ENCODE measurements around the gene WDR90.

The WDR90 gene

GRCh38 chr16:692356-693108, 43.4 kb downstream of the WDR90 start:
- no peak for DNase-seq

GRCh38 chr16:693364-693763, 44.2 kb downstream of the WDR90 start:
- DNase-seq: no peak

GRCh38 chr16:693766-694165, 44.6 kb downstream of the WDR90 start:
- no peak for DNase-seq

DNA sequence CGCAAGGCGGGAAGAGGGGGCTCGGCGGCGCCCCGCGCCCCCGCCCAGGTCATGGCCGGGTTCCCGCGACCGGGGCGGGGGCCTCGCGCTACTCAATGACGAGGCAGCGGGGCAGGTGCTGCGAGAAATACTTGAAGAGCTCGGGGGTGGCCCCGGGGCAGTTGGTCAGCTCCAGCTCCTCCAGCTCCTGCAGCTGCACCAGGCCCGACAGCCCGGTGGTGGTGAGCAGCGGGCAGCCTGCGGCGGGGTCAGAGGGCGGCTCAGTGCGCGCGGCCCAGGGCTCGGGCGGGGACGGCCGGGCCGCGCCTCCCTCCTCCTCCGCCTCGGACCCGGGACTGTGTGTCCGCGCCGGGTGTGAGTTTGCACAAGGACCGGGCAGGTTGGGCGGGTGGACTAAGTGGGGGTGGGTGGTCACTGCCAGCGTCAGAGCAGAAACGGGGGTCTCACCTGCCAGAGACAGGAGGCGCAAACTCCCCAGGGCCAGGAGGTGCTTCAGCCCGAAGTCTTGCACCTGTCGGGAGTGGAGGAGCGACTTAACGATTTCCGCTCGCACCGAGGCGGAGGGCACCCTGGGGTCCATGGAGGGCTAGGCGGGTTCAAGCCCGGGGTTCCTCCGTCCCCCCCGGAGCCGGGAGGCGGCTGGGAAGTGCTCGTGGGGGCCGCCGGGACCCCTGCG, 45.2 kb downstream of the WDR90 start:
- no peak for DNase-seq

DNA sequence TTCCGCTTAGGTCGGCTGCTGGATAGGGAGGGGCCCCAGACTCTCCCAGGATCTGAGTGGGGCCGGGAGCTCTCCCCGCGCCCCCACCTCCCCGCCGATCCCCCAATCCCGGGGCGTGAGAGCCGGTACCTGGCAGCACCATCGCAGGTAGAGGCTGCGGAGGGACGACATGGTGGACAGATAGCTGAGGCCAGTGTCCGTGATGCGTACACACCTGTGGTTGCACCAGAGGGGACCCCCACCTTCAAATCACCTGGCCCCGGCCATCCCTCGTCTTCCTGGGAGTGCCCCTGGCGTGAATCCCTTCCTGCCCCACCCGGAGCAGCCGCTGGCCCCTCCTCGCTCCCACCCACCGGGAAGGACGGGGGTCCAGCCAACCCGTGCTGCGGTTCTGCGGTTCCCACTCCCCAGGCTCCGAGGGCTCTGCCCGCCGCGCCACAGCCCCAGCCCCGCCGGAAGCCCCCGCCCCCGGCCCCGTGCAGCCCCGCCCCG, 45.7 kb downstream of the WDR90 start:
- no peak for DNase-seq

GRCh38 chr16:695355-696089, 46.4 kb downstream of the WDR90 start:
- DNase-seq: peak in 1 of 3 donors; percentile 23

DNA sequence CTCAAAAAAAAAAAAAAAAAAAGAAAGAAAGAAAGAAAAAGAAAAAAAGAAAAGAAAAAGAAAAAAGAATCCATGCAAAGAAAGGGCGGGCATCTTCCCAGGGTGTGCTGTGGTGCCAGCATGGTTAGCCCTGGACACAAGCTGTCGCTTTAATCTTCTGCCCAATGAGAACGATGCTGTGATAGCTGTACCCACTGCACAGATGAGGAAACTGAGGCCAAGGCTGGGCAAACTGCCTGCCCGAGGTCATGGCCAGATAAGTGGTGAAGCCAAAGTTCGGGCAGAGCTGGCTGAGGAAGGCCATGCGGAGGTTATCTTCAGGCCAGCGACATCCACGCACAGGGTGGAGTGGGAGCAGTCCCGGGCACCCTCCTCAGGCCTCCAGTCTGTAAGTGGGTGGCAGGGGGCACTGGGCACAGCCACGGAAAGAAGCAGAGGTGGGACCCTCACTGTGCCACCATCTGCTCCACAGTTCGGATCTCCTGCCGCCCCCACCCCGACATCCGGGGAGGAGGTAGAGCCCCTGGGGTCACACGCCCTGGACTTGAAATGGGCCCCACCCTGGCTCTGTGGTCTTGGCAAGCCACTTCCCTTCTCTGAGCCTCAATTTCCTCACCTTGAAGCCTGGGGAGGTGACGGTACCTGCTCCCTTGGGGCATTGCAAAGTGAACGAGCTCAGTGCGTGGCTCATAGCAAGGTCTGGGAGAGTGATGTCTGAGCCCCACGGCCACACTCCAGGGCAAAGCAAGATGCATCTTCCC, 49.9 kb downstream of the WDR90 start:
- no peak for DNase-seq

DNA sequence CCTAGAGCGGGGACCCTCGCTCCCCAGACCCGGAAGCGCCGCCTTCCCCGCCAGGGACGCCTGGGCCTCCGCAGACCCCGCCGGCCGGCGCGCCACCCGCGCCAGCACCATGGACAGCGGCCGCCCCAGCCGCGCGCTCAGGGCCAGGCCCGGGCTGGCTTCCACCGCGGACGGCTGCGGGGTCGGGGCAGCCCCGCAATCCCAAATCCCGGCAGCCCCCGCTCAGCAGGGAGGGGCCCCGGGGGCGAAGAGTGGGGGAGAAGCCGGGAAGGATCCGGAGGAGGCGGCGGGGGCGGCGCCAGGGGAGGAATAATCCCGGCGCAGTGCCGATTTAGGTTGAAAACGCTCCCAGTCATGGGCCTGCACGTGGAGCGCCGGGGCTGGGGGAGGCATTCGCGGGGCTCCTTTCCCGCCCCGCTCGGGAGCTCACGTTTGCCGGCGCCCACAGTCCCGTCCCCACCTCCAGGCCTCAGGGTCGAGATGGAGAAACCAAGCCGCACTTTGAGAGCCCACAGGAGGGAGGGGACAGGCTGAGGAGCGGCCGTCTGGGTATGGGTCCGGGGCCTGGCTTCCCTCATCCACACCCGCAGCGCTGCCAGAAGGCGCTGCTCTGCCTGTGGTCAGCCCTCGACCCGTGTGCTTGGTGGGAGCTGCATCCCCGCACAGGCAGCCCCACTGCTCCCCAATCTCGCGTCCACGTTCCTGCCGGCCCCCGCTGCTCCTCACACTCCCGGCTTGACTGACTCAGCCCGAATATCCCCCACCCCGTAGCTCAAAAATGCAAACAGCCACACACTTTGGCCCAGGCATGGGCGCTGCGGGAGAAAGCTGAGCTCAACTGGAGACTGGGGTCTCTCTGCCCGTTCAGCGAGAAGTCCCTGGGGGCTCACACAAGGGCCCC, 51.8 kb downstream of the WDR90 start:
- DNase-seq: peak; percentile 25 to 65 (median 40)

GRCh38 chr16:702341-702740, 53.2 kb downstream of the WDR90 start:
- DNase-seq: no peak

DNA sequence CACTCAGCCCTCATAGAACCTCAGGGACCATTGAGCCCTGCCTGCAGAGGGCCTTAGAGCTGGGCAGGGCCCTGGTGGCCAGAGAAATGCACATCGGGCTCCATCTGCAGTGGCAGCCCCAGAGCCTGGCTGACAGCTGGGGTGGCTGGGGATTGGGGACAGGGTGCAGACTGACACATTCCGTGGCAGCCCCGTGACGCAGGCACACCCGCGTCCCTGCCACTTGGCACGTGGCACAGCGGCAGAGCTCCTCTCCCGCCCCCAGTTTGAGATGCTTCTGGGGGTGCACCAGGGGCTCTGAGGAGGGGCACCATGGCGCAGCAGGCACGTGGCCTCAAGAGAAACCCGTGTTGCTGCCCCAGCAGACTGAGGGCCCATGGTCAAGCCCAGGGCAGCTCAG, 54.2 kb downstream of the WDR90 start:
- DNase-seq: no peak

- no peak for DNase-seq
Measured at GRCh38 chr16:704047-704446, 54.9 kb downstream of the WDR90 start.

DNA sequence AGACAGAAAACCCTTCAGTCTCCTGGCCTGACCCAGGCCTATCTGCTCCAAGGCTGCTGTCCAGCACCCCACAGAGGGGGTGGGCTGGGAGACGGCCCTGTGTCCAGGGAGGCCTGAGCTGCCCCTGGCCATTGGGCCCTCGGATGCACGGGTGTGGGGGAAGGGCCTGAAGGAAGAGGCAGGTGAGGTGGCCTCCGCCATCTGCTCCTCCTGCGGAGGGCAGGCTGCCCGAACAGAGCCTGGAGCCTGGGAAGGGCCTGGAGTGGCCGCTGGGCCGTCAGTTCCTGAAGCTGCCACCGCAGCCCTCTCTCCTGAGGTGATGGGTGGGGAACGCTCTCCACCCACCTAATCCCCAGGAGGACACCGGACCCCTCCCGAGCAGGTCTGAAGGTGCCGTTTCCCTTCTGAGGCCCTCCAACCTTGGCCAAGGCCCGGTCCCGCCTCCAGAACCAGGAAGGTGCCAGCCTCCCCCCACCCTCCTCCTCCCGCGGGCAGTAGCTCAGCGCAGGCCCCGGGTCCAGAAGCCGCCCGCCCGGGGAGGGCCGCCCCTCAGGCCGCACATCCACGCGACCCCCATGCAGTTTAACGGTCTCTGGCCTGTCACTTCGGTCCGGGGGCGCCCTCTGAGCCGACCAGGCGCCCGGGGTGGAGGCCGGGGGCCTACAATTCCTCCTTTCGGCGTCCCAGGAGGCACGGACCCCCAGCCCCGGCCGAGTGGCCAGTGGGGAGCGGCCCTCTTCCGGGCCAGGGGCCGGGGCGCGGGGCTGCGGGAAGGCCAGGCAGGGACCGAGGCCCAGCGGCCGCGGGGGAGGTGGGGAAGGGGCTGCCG, 55.6 kb downstream of the WDR90 start:
- no peak for DNase-seq

GRCh38 chr16:705431-706188, 56.4 kb downstream of the WDR90 start, which contains the start of gene FBXL16:
Gene FBXL16 (minus strand): TSS chr16:705801. CDS start chr16:697405, 8,396 bp downstream.
- DNase-seq: peak in 2 of 3 donors; percentile 15 to 21

- DNase-seq: no peak
Measured at GRCh38 chr16:706189-707061, 57.3 kb downstream of the WDR90 start.

DNA sequence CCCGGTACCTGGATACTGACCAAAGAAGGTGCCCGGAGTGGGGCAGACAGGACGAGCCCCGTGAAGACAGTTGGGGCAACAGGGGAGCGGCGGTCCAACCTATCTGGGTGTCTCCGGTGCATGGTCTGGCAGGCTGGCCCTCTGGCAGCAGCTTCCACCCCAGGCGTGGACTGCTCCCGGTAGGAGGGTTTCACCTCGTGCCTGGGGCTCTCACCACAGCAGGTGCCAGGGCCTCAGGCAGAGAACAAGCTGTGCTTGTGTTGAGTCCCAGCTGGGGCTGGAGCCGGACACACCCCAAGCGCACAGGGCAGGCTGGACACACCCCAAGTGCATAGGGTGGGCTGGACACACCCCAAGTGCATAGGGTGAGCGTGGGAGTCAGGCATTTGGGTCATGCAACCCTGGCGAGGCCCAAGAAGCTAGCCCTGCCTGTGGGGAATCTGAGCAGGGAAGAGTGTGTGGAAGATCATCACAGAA, 57.9 kb downstream of the WDR90 start:
- DNase-seq: peak in 1 of 3 donors; percentile 16

- peak in 1 of 3 donors; percentile 14 for DNase-seq
Measured at GRCh38 chr16:708019-708418, 58.9 kb downstream of the WDR90 start.

DNA sequence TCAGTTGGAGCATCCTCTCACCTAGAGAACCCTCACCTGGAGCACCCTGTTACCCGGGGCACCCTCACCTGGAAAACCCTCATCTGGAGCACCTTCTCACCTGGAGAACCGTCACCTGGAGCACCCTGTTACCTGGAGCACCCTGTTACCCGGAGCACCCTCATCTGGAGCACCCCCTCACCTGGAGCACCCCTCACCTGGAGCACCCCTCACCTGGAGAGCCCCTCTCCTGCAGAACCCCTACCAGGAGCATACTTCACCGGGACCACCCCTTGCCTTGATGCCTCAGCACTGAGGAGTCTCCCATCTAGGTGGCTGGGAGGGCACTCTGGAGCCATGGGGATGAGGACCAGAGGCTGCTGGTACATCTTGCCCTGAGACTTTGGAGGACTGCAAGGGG, 59.8 kb downstream of the WDR90 start:
- no peak for DNase-seq

Measured in suppressor macrophage treated with lipopolysaccharide for 1 hour (primary cell).